Measurements from ENCODE around the gene COQ4.

DNA sequence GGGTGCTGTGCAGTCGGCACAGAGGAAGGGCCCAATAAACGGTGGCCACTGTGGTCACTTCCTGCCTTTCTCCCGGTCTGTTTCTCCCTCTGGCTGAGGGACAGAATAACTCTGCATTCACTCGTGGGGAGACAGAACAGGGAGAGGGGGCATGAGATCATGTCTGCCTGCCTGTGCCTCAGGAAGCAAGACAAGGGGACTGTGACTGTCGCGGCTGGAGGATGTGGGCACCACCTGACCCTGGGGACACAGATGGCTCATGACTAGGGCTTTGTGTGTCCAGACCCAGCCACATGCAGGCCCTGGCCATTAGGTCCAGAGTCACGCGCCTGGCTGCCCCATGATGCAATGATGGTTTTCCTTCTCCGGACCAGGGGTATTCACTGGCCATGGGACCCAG, 6.2 kb upstream of the COQ4 start:
- TF ChIP-seq, protein P1, sequence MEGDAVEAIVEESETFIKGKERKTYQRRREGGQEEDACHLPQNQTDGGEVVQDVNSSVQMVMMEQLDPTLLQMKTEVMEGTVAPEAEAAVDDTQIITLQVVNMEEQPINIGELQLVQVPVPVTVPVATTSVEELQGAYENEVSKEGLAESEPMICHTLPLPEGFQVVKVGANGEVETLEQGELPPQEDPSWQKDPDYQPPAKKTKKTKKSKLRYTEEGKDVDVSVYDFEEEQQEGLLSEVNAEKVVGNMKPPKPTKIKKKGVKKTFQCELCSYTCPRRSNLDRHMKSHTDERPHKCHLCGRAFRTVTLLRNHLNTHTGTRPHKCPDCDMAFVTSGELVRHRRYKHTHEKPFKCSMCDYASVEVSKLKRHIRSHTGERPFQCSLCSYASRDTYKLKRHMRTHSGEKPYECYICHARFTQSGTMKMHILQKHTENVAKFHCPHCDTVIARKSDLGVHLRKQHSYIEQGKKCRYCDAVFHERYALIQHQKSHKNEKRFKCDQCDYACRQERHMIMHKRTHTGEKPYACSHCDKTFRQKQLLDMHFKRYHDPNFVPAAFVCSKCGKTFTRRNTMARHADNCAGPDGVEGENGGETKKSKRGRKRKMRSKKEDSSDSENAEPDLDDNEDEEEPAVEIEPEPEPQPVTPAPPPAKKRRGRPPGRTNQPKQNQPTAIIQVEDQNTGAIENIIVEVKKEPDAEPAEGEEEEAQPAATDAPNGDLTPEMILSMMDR (IDR thresholded peaks at IDR 0.05): no peak
- TF ChIP-seq POLR2AphosphoS5 (IDR thresholded peaks at IDR 0.05; ENCODE audit: low read depth, low read length) (no peak), SIN3A (IDR thresholded peaks at IDR 0.05; ENCODE audit: borderline replicate concordance, insufficient read depth, low read depth, low read length) (no peak), TCF7L2 (IDR thresholded peaks at IDR 0.05; ENCODE audit: low read depth, low read length) (no peak)
- TF ChIP-seq, protein P2, sequence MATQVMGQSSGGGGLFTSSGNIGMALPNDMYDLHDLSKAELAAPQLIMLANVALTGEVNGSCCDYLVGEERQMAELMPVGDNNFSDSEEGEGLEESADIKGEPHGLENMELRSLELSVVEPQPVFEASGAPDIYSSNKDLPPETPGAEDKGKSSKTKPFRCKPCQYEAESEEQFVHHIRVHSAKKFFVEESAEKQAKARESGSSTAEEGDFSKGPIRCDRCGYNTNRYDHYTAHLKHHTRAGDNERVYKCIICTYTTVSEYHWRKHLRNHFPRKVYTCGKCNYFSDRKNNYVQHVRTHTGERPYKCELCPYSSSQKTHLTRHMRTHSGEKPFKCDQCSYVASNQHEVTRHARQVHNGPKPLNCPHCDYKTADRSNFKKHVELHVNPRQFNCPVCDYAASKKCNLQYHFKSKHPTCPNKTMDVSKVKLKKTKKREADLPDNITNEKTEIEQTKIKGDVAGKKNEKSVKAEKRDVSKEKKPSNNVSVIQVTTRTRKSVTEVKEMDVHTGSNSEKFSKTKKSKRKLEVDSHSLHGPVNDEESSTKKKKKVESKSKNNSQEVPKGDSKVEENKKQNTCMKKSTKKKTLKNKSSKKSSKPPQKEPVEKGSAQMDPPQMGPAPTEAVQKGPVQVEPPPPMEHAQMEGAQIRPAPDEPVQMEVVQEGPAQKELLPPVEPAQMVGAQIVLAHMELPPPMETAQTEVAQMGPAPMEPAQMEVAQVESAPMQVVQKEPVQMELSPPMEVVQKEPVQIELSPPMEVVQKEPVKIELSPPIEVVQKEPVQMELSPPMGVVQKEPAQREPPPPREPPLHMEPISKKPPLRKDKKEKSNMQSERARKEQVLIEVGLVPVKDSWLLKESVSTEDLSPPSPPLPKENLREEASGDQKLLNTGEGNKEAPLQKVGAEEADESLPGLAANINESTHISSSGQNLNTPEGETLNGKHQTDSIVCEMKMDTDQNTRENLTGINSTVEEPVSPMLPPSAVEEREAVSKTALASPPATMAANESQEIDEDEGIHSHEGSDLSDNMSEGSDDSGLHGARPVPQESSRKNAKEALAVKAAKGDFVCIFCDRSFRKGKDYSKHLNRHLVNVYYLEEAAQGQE (IDR thresholded peaks at IDR 0.05; ENCODE audit: insufficient read depth in 1 of 2, low read depth in 2 of 2, low read length in 1 of 2): no peak

All from Panc1 (cell line).